Transverse colon (tissue), 4 donors: ENCODE data around the gene IGFBP1. TPM values are rescaled to one million over a fixed set of nuclear protein-coding genes. Genes with fewer than 3 reads are reported as not detected.

Experiments
- DNase-seq: peaks from one replicate; pipeline ENCODE4 v3.0.0-alpha.2; 2019
- H3K27ac ChIP-seq, 4 donors: fragments of 200-600 bp; sonication (generic); 2 replicates each; pipeline ENCODE4 v1.5.1; 2016 to 2018; ENCODE audit warnings: inconsistent platforms in 4 of 4
- H3K27me3 ChIP-seq: fragments of 200-600 bp; sonication (generic); 2 replicates; pipeline ENCODE4 v1.5.1; 2017; ENCODE audit warnings: inconsistent platforms
- H3K36me3 ChIP-seq, 4 donors: fragments of 200-600 bp; sonication (generic); 2 replicates each; pipeline ENCODE4 v1.5.1; 2017 to 2019; ENCODE audit warnings: inconsistent platforms in 4 of 4
- H3K4me1 ChIP-seq, 4 donors: fragments of 200-600 bp; sonication (generic); 2 replicates each; pipeline ENCODE4 v1.5.1; 2017 to 2020; ENCODE audit warnings: inconsistent platforms in 4 of 4
- H3K4me3 ChIP-seq, 4 donors: fragments of 200-600 bp; sonication (generic); 1 replicate in 1 of 4; 2 replicates in 3 of 4; pipeline versions ENCODE4 v1.5.1 to v1.6.1; 2017 to 2019; ENCODE audit warnings: inconsistent platforms in 4 of 4
- H3K9me3 ChIP-seq, 2 donors: fragments of 200-600 bp; sonication (generic); 2 replicates each; pipeline ENCODE4 v1.5.1; 2017 to 2019; ENCODE audit warnings: inconsistent platforms in 2 of 2
- CTCF ChIP-seq, 5 experiments: fragments of 200-600 bp in 3 of 5; fragments of 450-650 bp in 2 of 5; sonication (generic) in 3 of 5; IDR thresholded peaks; 1 replicate in 2 of 5; 2 replicates in 3 of 5; pipeline ENCODE4 v1.5.1; 2016 to 2017; ENCODE audit warnings: antibody characterized with exemption in 5 of 5, inconsistent platforms in 3 of 5, mild to moderate bottlenecking in 2 of 5, moderate library complexity in 1 of 5
- EP300 ChIP-seq: sonication (generic); formaldehyde crosslinking; IDR thresholded peaks from one replicate; pipeline ENCODE4 v1.6.1; 2017; ENCODE audit warnings: antibody characterized with exemption, low read depth
- POLR2A ChIP-seq: fragments of 450-650 bp; IDR thresholded peaks from one replicate; pipeline ENCODE4 v1.6.1; 2016; ENCODE audit warnings: antibody characterized with exemption, mild to moderate bottlenecking, moderate library complexity
- POLR2AphosphoS5 ChIP-seq, 3 donors: sonication (generic); formaldehyde crosslinking; IDR thresholded peaks; one replicate each; pipeline ENCODE4 v1.6.1; 2016; ENCODE audit warnings: antibody characterized with exemption in 3 of 3
- WGBS, 2 donors: methylation state at CpG; one replicate each; pipeline ENCODE4 v1.1.5; 2018; ENCODE audit warnings: low coverage in 1 of 2; 5-methylcytosine and 5-hydroxymethylcytosine counted together
- in situ Hi-C, 4 donors: fragments of 200-750 bp; cut with MboI; loops; one replicate each; pipeline versions ENCODE4 v1.15.0 to v1.15.1; 2017; ENCODE audit warnings: low sequenced_read_pairs in 3 of 4, low pct_ligation_motif_present in 1 of 4, low pct_unique_long_range_greater_than_20kb in 1 of 4
- intact Hi-C: fragments of 100-400 bp; cut with DNase I; formaldehyde crosslinking; loops from one replicate; pipeline ENCODE4 v1.15.1; 2023; ENCODE audit warnings: low total_unique reads
- total RNA-seq, 4 donors: library from RNA; depleted of rRNA; stranded (reverse); fragments of >200 nt; gene quantifications; one replicate each; pipeline ENCODE4 v1.1.0, GENCODE V29; 2016

The IGFBP1 gene
- total RNA-seq, 4 donors from 2014 or later, result not detected

DNA sequence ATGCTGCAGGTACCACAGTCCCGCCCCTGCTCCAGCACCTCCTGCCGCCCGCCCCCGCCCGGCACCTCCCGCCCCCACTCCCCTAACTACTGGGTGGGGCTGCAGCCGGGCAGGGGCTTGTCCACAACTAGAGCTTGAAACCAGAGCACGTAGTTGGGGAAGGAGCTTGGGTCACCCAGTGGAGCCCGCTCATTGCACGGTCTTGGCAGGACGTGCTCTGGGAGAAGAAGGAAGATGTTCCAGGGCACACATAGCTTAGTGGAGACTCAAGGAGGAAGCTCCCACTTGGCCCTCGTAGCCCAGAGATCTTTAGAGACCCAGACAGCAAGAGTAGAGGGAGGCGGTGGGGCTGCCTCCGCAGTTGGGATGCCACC, 692 bp downstream of the IGFBP1 start:
- WGBS, 2 donors, result 22% methylated on average over 12 of the region's 14 CpGs; no CpG with 5 or more reads in 1 of the 2 donors
- DNase-seq, result no peak
- intact Hi-C loops (no loop called here), in situ Hi-C loops (no loop called here)
- Histone ChIP-seq H3K27me3 (peaks cover 47% of the 10 kb centered on the region), H3K36me3 (no peaks in the 10 kb centered on the region), H3K9me3 (no peaks in the 10 kb centered on the region), H3K27ac (no peak overlapping the region), H3K4me3 (peak overlapping the region in 2 of 4 donors; percentile 20 to 30), H3K4me1 (peaks cover 0 to 11% (median 9%) of the 10 kb centered on the region in 4 donors)
- TF ChIP-seq POLR2AphosphoS5 (IDR thresholded peaks at IDR 0.05), result no peak
- TF ChIP-seq EP300, result no peak
- no peak for TF ChIP-seq POLR2A
- TF ChIP-seq CTCF (IDR thresholded peaks at IDR 0.05), result no peak

DNA sequence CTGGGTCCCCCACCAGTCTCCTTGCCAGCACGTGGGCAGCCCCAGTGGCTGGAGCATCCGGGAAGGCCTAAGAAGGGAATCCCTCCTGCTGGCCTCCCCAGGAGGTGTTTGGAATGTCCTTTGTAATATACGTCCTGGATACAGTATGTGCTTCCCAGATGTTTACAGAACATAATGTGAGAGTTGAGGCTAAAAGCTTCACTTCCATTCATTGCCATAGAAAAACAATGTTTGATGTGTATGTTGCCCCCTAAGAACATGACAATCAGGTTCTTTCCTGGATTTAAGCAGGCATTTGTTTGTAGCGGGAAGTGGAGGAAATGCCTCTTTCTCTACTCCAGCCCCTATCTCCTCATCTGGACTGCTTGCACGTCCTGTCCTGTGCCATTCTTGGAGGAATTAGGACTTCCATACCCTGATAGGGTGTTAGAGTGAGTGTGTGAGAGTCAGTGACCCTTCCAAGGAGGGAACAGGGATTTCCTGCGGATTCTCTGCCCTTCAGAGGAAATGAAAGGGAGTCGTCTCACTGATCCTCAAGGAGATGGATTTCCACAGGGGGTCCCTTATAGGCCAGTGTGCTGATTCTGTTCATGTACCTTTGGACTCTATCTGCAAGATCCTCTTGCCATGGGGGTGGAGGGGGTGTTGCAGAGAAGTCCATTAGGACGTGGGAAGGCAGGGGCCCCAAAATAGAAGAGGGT, 1.2 kb downstream of the IGFBP1 start:
- H3K9me3 ChIP-seq, result no peaks in the 10 kb centered on the region
- WGBS, 2 donors, result 54 to 94% methylated on average over 3 to 8 of the region's 8 CpGs
- no peak overlapping the region for H3K4me3 ChIP-seq

DNA sequence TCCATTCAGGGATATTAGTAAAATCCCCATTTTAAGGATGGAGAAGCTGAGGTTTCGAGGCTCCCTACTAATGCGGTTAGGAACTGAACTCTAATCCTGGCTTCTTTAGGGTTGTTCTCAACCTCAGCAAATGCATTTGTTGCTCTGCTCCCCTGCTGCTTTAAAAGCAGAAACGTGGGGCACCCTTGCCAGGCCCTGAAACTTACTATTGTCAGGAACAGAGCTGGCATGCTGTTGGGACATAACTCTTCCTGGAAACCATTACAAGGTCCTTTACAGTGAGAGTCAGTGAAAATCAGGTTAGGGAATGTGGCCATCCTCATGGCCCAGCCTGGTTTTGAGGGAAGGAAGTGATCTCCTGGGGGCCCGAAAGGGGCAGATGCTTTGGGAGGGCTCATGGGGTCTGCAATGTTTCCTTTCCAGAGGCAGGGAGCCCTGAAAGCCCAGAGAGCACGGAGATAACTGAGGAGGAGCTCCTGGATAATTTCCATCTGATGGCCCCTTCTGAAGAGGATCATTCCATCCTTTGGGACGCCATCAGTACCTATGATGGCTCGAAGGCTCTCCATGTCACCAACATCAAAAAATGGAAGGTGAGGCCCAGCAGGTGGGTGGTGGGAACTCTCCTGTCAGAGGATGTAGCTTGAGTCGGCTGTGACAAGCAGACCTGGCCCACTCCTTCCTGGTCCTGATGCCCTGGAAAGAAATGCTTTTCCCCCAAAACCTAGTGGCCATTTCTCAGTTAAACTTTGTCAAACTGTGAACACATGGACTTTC, 2.0 kb downstream of the IGFBP1 start:
- TF ChIP-seq CTCF (IDR thresholded peaks at IDR 0.05) (no peak), EP300 (no peak), POLR2AphosphoS5 (IDR thresholded peaks at IDR 0.05) (no peak), POLR2A (no peak)
- Histone ChIP-seq H3K9me3 (no peaks in the 10 kb centered on the region), H3K27me3 (peaks cover 54% of the 10 kb centered on the region), H3K27ac (no peak overlapping the region), H3K36me3 (no peaks in the 10 kb centered on the region), H3K4me1 (peaks cover 0 to 11% (median 9%) of the 10 kb centered on the region in 4 donors), H3K4me3 (no peak overlapping the region)
- in situ Hi-C loops, result no loop called here
- DNase-seq, result no peak
- intact Hi-C loops, result no loop called here
- WGBS, 2 donors, result 88% methylated on average over 2 to 8 of the region's 8 CpGs

More for the DNA sequence above, 1.2 kb downstream of the IGFBP1 start:
- in situ Hi-C loops, result no loop called here
- TF ChIP-seq POLR2AphosphoS5 (IDR thresholded peaks at IDR 0.05) (no peak), EP300 (no peak), POLR2A (no peak), CTCF (IDR thresholded peaks at IDR 0.05) (no peak)
- H3K36me3 ChIP-seq, result no peaks in the 10 kb centered on the region
- intact Hi-C loops, result no loop called here
- H3K27ac ChIP-seq, result no peak overlapping the region
- DNase-seq, result no peak
- peaks cover 47% of the 10 kb centered on the region for H3K27me3 ChIP-seq
- H3K4me1 ChIP-seq, result peaks cover 0 to 11% (median 9%) of the 10 kb centered on the region in 4 donors

- TF ChIP-seq CTCF (IDR thresholded peaks at IDR 0.05), result peak; percentile 41 to 58 (median 52)
- TF ChIP-seq EP300, result no peak
- TF ChIP-seq POLR2A, result no peak
- TF ChIP-seq POLR2AphosphoS5 (IDR thresholded peaks at IDR 0.05), result no peak
- in situ Hi-C loops (no loop called here), intact Hi-C loops (no loop called here)
- Histone ChIP-seq H3K27me3 (peaks cover 60% of the 10 kb centered on the region), H3K27ac (no peak overlapping the region), H3K9me3 (no peaks in the 10 kb centered on the region), H3K4me1 (peaks cover 0 to 11% (median 9%) of the 10 kb centered on the region in 4 donors), H3K36me3 (no peaks in the 10 kb centered on the region), H3K4me3 (no peak overlapping the region)
- DNase-seq, result no peak
- WGBS, 2 donors, result 31 to 40% methylated on average over 6 of the region's 6 CpGs
These were observed 2.7 kb downstream of the IGFBP1 start for GRCh38 chr7:45890902-45891461.
